ENCODE measurements around the gene ZFHX3. TPM values are rescaled to one million over a fixed set of nuclear protein-coding genes. Genes with fewer than 3 reads are reported as not detected.
A peak's percentile ranks its signal among the peaks of the same experiment; 100 is the strongest.

The ZFHX3 gene
- total and polyA plus RNA-seq, 2 experiments from 2014 or later, result 6.7 to 12.2 TPM

DNA sequence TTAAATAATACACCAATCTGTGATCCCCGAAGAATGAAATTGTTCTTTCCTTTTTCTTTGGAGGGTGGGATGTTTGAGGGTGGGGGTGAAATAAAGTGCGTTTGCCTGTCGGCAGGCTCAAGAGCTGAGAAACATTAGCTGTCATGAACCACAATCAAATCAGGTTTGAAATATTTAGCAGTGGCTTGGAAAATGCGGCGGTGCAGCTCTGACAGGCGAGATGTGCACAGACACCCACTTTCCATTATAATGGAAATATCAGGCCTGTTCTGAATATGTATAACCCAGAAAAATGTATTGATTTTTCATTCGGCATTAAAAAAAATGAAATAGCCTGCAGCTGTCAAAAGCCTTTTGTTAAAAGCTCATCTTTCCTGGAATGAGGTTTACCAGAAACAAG is 212.8 kb downstream of the ZFHX3 start:
- no peaks in the 10 kb centered on the region for H3K27me3 ChIP-seq
- TF ChIP-seq, protein P1, sequence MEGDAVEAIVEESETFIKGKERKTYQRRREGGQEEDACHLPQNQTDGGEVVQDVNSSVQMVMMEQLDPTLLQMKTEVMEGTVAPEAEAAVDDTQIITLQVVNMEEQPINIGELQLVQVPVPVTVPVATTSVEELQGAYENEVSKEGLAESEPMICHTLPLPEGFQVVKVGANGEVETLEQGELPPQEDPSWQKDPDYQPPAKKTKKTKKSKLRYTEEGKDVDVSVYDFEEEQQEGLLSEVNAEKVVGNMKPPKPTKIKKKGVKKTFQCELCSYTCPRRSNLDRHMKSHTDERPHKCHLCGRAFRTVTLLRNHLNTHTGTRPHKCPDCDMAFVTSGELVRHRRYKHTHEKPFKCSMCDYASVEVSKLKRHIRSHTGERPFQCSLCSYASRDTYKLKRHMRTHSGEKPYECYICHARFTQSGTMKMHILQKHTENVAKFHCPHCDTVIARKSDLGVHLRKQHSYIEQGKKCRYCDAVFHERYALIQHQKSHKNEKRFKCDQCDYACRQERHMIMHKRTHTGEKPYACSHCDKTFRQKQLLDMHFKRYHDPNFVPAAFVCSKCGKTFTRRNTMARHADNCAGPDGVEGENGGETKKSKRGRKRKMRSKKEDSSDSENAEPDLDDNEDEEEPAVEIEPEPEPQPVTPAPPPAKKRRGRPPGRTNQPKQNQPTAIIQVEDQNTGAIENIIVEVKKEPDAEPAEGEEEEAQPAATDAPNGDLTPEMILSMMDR (IDR thresholded peaks at IDR 0.05; ENCODE audit: low read depth, low read length), result no peak
- H3K27ac ChIP-seq, result no peak overlapping the region
- no peak overlapping the region for H3K4me3 ChIP-seq
- DNase-seq (ENCODE audit: low read depth in 1 of 2, low spot score in 1 of 2), result no peak
- no peaks in the 10 kb centered on the region for H3K4me1 ChIP-seq (ENCODE audit: low read depth)
- H3K36me3 ChIP-seq, result no peaks in the 10 kb centered on the region
- H3K9me3 ChIP-seq (ENCODE audit: low read depth), result no peaks in the 10 kb centered on the region

DNA sequence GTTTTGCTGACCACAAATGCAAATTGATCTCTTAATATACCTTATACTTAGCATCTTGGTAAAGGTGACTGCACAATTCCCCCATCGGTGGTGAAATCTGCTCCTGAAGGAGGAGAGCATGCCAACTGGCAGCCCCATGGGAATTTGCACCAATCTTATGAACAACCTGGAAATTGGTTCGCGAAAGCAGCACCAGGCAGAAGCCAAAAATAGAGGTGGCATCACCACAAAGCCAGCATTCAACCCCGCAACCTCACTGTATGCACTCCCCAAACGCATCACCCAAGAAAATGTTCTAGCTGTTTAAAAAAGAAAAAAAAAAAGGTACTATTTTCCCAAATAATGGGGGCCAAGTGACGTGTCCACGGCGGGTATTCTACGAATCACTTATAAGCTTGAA is 213.4 kb downstream of the ZFHX3 start:
- DNase-seq (ENCODE audit: low read depth in 1 of 2, low spot score in 1 of 2), result no peak
- TF ChIP-seq, protein P1 (IDR thresholded peaks at IDR 0.05; ENCODE audit: low read depth, low read length), result no peak
- Histone ChIP-seq H3K27me3 (no peaks in the 10 kb centered on the region), H3K4me3 (no peak overlapping the region), H3K36me3 (no peaks in the 10 kb centered on the region), H3K27ac (no peak overlapping the region), H3K4me1 (ENCODE audit: low read depth) (no peaks in the 10 kb centered on the region), H3K9me3 (ENCODE audit: low read depth) (no peaks in the 10 kb centered on the region)

DNA sequence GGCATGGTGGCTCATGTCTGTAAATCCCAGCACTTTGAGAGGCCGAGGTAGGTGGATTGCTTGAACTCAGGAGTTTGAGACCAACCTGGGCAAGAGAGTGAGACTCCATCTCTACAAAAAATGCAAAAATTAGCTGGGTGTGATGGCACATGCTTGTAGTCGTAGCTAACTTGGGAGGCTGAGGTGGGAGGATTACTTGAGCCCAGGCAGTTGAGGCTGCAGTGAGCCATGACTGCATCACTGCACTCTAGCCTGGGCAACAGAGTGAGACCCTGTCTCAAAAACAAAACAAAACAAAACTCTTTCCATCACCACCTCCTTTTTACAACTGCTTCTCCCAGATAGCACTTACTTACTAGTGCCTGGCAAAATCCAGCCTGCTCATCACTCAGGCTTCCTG is 214.0 kb downstream of the ZFHX3 start:
- DNase-seq (ENCODE audit: low read depth in 1 of 2, low spot score in 1 of 2), result no peak
- Histone ChIP-seq H3K27me3 (no peaks in the 10 kb centered on the region), H3K27ac (no peak overlapping the region)

DNA sequence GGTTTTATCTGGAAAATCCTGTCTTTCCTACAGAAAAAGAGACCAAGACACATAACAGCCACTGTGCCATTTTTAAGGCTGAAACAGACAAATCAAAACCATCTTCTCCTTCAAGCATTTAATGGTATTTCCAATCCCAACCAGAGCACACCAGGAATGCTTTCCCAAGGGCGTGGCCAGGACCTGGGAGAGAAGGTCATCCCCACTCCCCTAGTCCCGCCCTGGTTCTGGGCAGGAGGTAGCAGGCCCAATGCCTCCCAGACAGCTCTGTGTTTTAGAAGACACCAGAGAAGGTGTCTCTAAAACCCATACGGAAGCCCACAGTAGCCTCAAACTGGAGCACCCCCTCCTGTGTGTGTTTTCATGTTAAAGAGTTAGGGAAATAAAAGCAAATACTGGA is 214.4 kb downstream of the ZFHX3 start:
- Histone ChIP-seq H3K27me3 (no peaks in the 10 kb centered on the region), H3K27ac (no peak overlapping the region), H3K4me1 (ENCODE audit: low read depth) (peaks cover under 1% of the 10 kb centered on the region), H3K9me3 (ENCODE audit: low read depth) (no peaks in the 10 kb centered on the region), H3K36me3 (no peaks in the 10 kb centered on the region), H3K4me3 (no peak overlapping the region)
- TF ChIP-seq, protein P1 (IDR thresholded peaks at IDR 0.05; ENCODE audit: low read depth, low read length), result no peak
- no peak for DNase-seq (ENCODE audit: low read depth in 1 of 2, low spot score in 1 of 2)

More for the DNA sequence above, 214.0 kb downstream of the ZFHX3 start:
- TF ChIP-seq, protein P1 (IDR thresholded peaks at IDR 0.05; ENCODE audit: low read depth, low read length), result no peak
- Histone ChIP-seq H3K9me3 (ENCODE audit: low read depth) (no peaks in the 10 kb centered on the region), H3K4me3 (no peak overlapping the region), H3K36me3 (no peaks in the 10 kb centered on the region), H3K4me1 (ENCODE audit: low read depth) (no peaks in the 10 kb centered on the region)

DNA sequence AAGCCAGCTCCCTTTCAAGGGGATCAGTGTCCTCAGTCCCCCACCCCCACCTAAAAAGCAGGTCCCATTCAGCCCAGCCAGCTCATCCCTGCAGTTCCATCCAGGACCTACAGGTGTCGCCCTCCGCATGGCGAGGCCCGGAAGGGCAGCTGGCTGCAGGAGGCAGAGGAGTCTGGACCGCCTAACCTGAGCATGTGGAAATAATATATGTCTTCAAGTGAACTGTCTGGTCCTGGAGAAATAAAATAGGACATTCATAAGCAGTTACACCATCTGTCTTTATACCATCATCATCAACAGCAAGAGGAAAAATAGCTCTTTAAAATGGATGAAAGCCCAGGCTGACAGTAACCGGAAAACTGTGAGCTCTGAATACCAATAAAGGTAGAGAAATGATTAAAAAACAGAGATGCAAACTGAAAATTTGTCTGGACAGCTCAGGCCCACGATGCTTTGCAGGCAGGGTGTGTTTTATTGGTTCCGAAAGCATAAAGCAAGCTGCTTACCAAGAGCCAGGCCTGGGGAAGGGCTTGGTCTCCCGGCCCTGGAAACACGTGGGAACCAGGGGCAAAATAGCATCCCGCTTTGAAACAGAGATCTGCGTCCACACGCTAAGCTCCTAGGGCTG is 215.2 kb downstream of the ZFHX3 start:
- TF ChIP-seq, protein P1 (IDR thresholded peaks at IDR 0.05; ENCODE audit: low read depth, low read length), result peak; percentile 100
- H3K27ac ChIP-seq, result no peak overlapping the region

More for the DNA sequence above, 215.2 kb downstream of the ZFHX3 start:
- no peaks in the 10 kb centered on the region for H3K27me3 ChIP-seq
- no peaks in the 10 kb centered on the region for H3K9me3 ChIP-seq (ENCODE audit: low read depth)
- H3K36me3 ChIP-seq, result no peaks in the 10 kb centered on the region
- peaks cover 7% of the 10 kb centered on the region for H3K4me1 ChIP-seq (ENCODE audit: low read depth)
- H3K4me3 ChIP-seq, result no peak overlapping the region
- peak; percentile 71 to 85 for DNase-seq (ENCODE audit: low read depth in 1 of 2, low spot score in 1 of 2)

Measured in cardiac muscle cell (in vitro differentiated cells and primary cell).